IMR-90 (cell line): ENCODE measurements around the gene DDA1. TPM values are rescaled to one million over a fixed set of nuclear protein-coding genes. Genes with fewer than 3 reads are reported as not detected.

ENCODE experiments used
- ATAC-seq: fragments of 200-7000 bp; cut with Tn5 transposase; 2 replicates; pipeline ENCODE4 v1.9.1; 2020; ENCODE audit warnings: low read depth, mild to moderate bottlenecking, moderate library complexity
- BruUV-seq: library from RNA; stranded (reverse); fragments of 400-500 nt; replicated peaks from 2 replicates; lab custom pipeline; 2021; lab: Mats Ljungman, UMichigan
- CTCF ChIA-PET: fragments of 300-600 bp; formaldehyde crosslinking; extraction: SDS; loops from one replicate; lab custom pipeline; 2021; ENCODE audit warnings: antibody characterized with exemption; lab: Yijun Ruan, JAX
- POLR2A ChIA-PET: fragments of 300-600 bp; sonication (Branson Sonifier 250); formaldehyde crosslinking; loops from one replicate; lab custom pipeline; 2022; ENCODE audit warnings: antibody characterized with exemption; ENCODE audit not compliant: unreplicated experiment; lab: Charles Lee
- DNase-seq: peaks from one replicate; pipeline ENCODE4 v3.0.0; 2013
- H2AFZ ChIP-seq: replicated peaks from 2 replicates; pipeline ENCODE3; 2013; ENCODE audit warnings: low read length, mild to moderate bottlenecking; ENCODE audit not compliant: poor library complexity
- H2AK5ac ChIP-seq: 2 replicates; pipeline ENCODE4 v1.6.1; 2013; ENCODE audit warnings: low read depth, low read length, inconsistent platforms
- H2AK9ac ChIP-seq: replicated peaks from 2 replicates; pipeline ENCODE3; 2013; ENCODE audit warnings: mild to moderate bottlenecking, low read depth, low read length, moderate library complexity; ENCODE audit not compliant: poor library complexity
- H2BK120ac ChIP-seq: 2 replicates; pipeline ENCODE4 v1.6.1; 2013; ENCODE audit warnings: low read depth, low read length, inconsistent platforms
- H2BK15ac ChIP-seq: 3 replicates; pipeline ENCODE4 v1.6.1; 2013; ENCODE audit warnings: low read depth, low read length, inconsistent platforms
- H2BK20ac ChIP-seq: 2 replicates; pipeline ENCODE4 v1.6.1; 2013; ENCODE audit warnings: low read depth, mild to moderate bottlenecking, inconsistent platforms, low read length, moderate library complexity
- H2BK5ac ChIP-seq: 2 replicates; pipeline ENCODE4 v1.6.1; 2013; ENCODE audit warnings: mild to moderate bottlenecking, low read depth, low read length, inconsistent platforms; ENCODE audit not compliant: poor library complexity, severe bottlenecking
- H3K14ac ChIP-seq: replicated peaks from 2 replicates; pipeline ENCODE4 v1.6.1; 2013; ENCODE audit warnings: low read depth, low read length, inconsistent platforms
- H3K18ac ChIP-seq: 2 replicates; pipeline ENCODE4 v1.6.1; 2013; ENCODE audit warnings: low read depth, low read length, control low read depth
- H3K23ac ChIP-seq: 2 replicates; pipeline ENCODE4 v1.6.1; 2013; ENCODE audit warnings: low read depth, low read length, inconsistent platforms
- H3K27ac ChIP-seq: 2 replicates; pipeline ENCODE4 v1.5.1; 2013; ENCODE audit warnings: mild to moderate bottlenecking, control low read depth, low read length; ENCODE audit not compliant: insufficient read depth
- H3K27me3 ChIP-seq: 2 replicates; pipeline ENCODE4 v1.6.1; 2013; ENCODE audit warnings: low read length; ENCODE audit not compliant: control insufficient read depth, insufficient read depth
- H3K36me3 ChIP-seq: 2 replicates; pipeline ENCODE4 v1.6.1; 2013; ENCODE audit warnings: low read length, mixed read lengths; ENCODE audit not compliant: control insufficient read depth, insufficient read depth
- H3K4ac ChIP-seq: 2 replicates; pipeline ENCODE4 v1.6.1; 2013; ENCODE audit warnings: low read depth, low read length, inconsistent platforms
- H3K4me1 ChIP-seq: 2 replicates; pipeline ENCODE4 v1.6.1; 2013; ENCODE audit warnings: low read length, mixed read lengths; ENCODE audit not compliant: control insufficient read depth, insufficient read depth
- H3K4me2 ChIP-seq: 2 replicates; pipeline ENCODE4 v1.6.1; 2013; ENCODE audit warnings: low read depth, mild to moderate bottlenecking, control low read depth, low read length, moderate library complexity
- H3K4me3 ChIP-seq: 2 replicates; pipeline ENCODE4 v1.5.1; 2013; ENCODE audit warnings: low read depth, mild to moderate bottlenecking, control low read depth, low read length, moderate library complexity; ENCODE audit not compliant: insufficient read depth
- H3K56ac ChIP-seq: 2 replicates; pipeline ENCODE4 v1.6.1; 2013; ENCODE audit warnings: low read length, inconsistent platforms; ENCODE audit not compliant: insufficient read depth; ENCODE audit errors: extremely low read depth
- H3K79me1 ChIP-seq, 2 experiments: 2 replicates each; pipeline ENCODE4 v1.6.1; 2013; ENCODE audit warnings: low read length in 2 of 2, inconsistent platforms in 1 of 2, low read depth in 1 of 2
- H3K9ac ChIP-seq: 2 replicates; pipeline ENCODE4 v1.6.1; 2013; ENCODE audit warnings: low read depth, low read length, control low read depth
- H3K9me1 ChIP-seq: 2 replicates; pipeline ENCODE4 v1.6.1; 2013; ENCODE audit warnings: low read length, inconsistent platforms; ENCODE audit not compliant: insufficient read depth
- H3K9me3 ChIP-seq: 2 replicates; pipeline ENCODE4 v1.6.1; 2013; ENCODE audit warnings: low read length; ENCODE audit not compliant: control insufficient read depth, insufficient read depth
- H4K20me1 ChIP-seq: 2 replicates; pipeline ENCODE4 v1.6.1; 2013; ENCODE audit warnings: low read length, inconsistent platforms; ENCODE audit not compliant: insufficient read depth
- H4K5ac ChIP-seq: 2 replicates; pipeline ENCODE4 v1.6.1; 2013; ENCODE audit warnings: mild to moderate bottlenecking, low read depth, low read length, control low read depth
- H4K8ac ChIP-seq, 2 experiments: 2 replicates each; pipeline ENCODE4 v1.6.1; 2013; ENCODE audit warnings: low read depth in 2 of 2, low read length in 2 of 2, control low read depth in 1 of 2, inconsistent platforms in 1 of 2
- H4K91ac ChIP-seq: 2 replicates; pipeline ENCODE4 v1.6.1; 2013; ENCODE audit warnings: low read depth, low read length, inconsistent platforms; ENCODE audit not compliant: insufficient read depth
- CEBPB ChIP-seq: IDR thresholded peaks from 2 replicates; pipeline ENCODE4 v1.6.1; 2012; ENCODE audit warnings: low read depth, low read length, improper control_type of control experiment
- ELK1 ChIP-seq: fragments of 150-350 bp; IDR thresholded peaks from 2 replicates; pipeline ENCODE4 v1.6.1; 2016; ENCODE audit warnings: low read depth, mild to moderate bottlenecking, low read length, moderate library complexity, borderline replicate concordance
- RCOR1 ChIP-seq: IDR thresholded peaks from 2 replicates; pipeline ENCODE4 v1.6.1; 2012; ENCODE audit warnings: mild to moderate bottlenecking, low read length, improper control_type of control experiment; ENCODE audit not compliant: insufficient replicate concordance
- WGBS, 2 experiments: methylation state at CpG; one replicate each; pipeline versions ENCODE4 v1.1.5 to v1.1.7; 2013; ENCODE audit warnings: missing lambda C conversion rate in 2 of 2; ENCODE audit not compliant: insufficient read length in 1 of 2; ENCODE audit errors: extremely low coverage in 2 of 2; 5-methylcytosine and 5-hydroxymethylcytosine counted together
- dilution Hi-C: fragments of 300-500 bp; cut with HindIII; formaldehyde crosslinking; loops from one replicate; pipeline ENCODE4 v1.14.3; 2018; ENCODE audit warnings: low sequenced_read_pairs; ENCODE audit not compliant: unreplicated experiment
- in situ Hi-C: fragments of 300-500 bp; cut with MboI; formaldehyde crosslinking; loops from 3 replicates; pipeline ENCODE4 v1.14.3; 2019; ENCODE audit warnings: low sequenced_read_pairs, inconsistent platforms, mixed read lengths
- intact Hi-C: fragments of 100-400 bp; cut with micrococcal nuclease; formaldehyde crosslinking; loops from 2 replicates; pipeline ENCODE4 v1.10.0; 2022
- polyA plus RNA-seq, 3 experiments: library from polyadenylated mRNA; depleted of rRNA; stranded (reverse); fragments of >200 nt; gene quantifications; 2 replicates each; pipeline ENCODE4 v1.2.3, GENCODE V29; 2012; ENCODE audit warnings: low replicate concordance in 1 of 3
- total RNA-seq: library from RNA; depleted of rRNA; stranded (reverse); fragments of >200 nt; gene quantifications from 2 replicates; pipeline ENCODE4 v1.2.3, GENCODE V29; 2012

The DDA1 gene
- total and polyA plus RNA-seq, 2 of the 4 experiments (the other 2 are of a cell fraction), result 33.7 to 87.2 TPM

- Histone ChIP-seq H3K27ac (no peak overlapping the region), H4K20me1 (no peaks in the 10 kb centered on the region), H3K18ac (no peak overlapping the region), H3K79me1 (peaks cover 0 to 20% of the 10 kb centered on the region in 2 experiments; a peak in 2 of 4 replicates), H3K36me3 (peaks cover 11% of the 10 kb centered on the region; the same call in 1 of the 2 replicates), H4K91ac (no peak overlapping the region), H3K4me3 (no peak overlapping the region), H3K56ac (no peak overlapping the region), H3K9ac (no peak overlapping the region), H3K4me1 (0 out of 2 replicates have a peak, but pooled peaks cover 4% of the 10 kb centered on the region), H3K27me3 (no peaks in the 10 kb centered on the region), H4K8ac (no peak overlapping the region), H3K4me2 (no peak overlapping the region), H3K14ac (no peak overlapping the region), H4K5ac (no peak overlapping the region), H2AK5ac (no peak overlapping the region), H3K23ac (no peak overlapping the region), H2BK5ac (no peak overlapping the region), H3K9me3 (no peaks in the 10 kb centered on the region), H2BK20ac (no peak overlapping the region), H2BK120ac (no peak overlapping the region), H2AFZ (no peak overlapping the region), H2AK9ac (no peak overlapping the region), H2BK15ac (no peak overlapping the region), H3K4ac (no peak overlapping the region), H3K9me1 (no peaks in the 10 kb centered on the region)
- DNase-seq (no peak), ATAC-seq (no peak)
- no TSS peak for BruUV-seq
- intact Hi-C loops (no loop called here), dilution Hi-C loops (no loop called here), in situ Hi-C loops (no loop called here)
- POLR2A ChIA-PET, result no interaction called here
- TF ChIP-seq ELK1 (no peak), CEBPB (no peak), RCOR1 (no peak)
- CTCF ChIA-PET, result no interaction called here
- 78% methylated on average over 39 of the region's 51 CpGs; no CpG with 5 or more reads in 1 of the 2 experiments for WGBS, 2 experiments
These were observed 20.3 kb downstream of the DDA1 start for GRCh38 chr19:17329366-17330261.
